ENCODE data around the gene ISG20. TPM values are rescaled to one million over a fixed set of nuclear protein-coding genes. Genes with fewer than 3 reads are reported as not detected.

Gene ISG20
- total RNA-seq, 1 experiment from 2014 or later: 12.5 TPM

DNA sequence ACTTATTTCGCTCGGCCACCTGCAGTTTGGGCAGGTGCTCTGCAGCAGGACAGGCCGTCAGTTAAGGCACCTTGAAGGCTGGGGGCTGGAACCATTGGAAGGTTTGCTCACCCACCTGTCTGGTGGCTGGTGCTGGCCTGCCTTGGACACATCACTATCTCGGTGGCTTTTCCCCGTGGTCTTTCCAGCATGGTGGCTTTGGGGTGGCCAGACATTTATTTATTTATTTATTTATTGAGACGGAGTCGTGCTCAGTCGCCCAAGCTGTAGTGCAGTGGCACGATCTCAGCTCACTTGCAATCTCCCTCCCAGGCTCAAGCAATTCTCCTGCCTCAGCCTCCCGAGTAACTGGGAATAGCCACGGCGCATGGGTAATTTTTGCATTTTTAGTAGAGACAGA, 11.7 kb downstream of the ISG20 start:
- DNase-seq (ENCODE audit: low spot score): no peak
- in situ Hi-C loops (cut with HindIII; ENCODE audit: low sequenced_read_pairs): no loop called here

DNA sequence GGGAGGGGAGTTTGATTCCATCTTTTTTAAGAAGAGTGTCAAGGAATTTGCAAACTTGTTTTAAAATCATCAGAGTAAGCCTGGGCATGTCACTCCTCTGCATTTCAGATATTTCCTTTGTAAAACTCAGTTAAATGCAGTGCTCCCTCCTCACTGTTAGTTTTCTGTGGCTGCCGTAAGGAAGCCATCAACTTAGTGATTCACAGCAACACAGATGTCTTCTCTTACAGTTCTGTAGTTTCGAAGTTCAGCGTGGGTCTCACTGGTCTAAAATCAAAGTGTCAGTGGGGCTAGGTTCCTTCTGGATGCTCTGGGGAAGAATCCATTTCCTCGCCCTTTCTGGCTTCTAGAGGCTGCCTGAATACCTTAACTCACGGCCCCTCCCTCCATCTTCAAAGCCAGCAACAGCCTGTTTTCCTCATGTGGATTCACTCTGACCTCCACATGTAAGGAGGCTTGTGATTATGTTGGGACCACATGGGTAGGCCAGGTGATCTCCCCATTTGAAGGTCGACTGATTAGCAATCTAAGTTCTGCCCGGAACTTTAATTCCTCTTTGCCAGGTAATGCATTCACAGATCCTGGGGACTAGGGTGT, 12.4 kb downstream of the ISG20 start:
- in situ Hi-C loops (cut with HindIII; ENCODE audit: low sequenced_read_pairs): no loop called here
- DNase-seq (ENCODE audit: low spot score): no peak

DNA sequence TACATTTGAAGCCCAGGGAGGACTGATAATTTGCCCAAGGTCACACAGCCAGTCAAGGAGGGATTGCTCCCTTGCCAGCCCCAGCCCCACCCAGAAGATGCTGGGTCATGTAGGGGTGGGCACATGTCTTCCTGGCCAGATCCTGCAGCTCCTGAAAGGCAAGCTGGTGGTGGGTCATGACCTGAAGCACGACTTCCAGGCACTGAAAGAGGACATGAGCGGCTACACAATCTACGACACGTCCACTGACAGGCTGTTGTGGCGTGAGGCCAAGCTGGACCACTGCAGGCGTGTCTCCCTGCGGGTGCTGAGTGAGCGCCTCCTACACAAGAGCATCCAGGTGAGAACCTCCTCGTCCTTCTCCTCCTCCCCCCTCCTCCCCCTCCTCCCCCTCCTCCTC, 13.2 kb downstream of the ISG20 start:
- DNase-seq (ENCODE audit: low spot score): no peak
- in situ Hi-C loops (cut with HindIII; ENCODE audit: low sequenced_read_pairs): no loop called here

DNA sequence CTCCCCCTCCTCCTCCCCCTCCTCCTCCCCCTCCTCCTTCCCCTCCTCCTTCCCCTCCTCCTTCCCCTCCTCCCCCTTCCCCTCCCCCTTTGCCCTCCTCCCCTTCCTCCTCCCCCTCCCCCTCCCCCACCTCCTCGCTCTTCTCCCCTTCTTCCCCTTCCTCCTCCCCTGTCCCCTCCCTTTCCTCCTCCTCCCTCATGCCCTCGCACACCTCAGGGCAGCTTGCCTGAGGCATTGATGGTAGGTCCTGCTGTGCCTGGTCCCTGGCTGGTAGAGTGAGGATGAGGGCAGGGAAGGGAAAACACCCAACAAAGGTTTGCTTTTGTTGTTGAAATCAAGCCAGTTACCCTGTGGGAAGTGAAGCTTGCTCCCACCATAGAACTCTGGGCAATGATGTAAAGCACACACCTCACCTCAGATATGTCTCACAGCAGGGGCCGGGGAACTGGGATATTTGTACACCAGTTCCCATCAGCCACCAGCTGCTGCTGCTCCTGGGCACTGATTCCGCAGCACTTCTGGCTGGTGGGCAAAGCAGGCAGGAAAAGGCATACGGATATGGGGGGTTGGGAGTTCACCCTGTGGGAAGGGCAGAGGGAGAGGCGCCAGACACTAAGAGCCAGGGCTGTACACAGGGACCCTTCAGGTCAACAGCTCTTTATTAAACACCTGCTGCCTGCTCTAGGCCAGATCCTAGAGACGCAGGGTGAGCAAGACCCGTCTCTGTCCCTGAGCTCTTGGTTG, 13.8 kb downstream of the ISG20 start:
- in situ Hi-C loops (cut with HindIII; ENCODE audit: low sequenced_read_pairs): no loop called here
- DNase-seq (ENCODE audit: low spot score): no peak

DNA sequence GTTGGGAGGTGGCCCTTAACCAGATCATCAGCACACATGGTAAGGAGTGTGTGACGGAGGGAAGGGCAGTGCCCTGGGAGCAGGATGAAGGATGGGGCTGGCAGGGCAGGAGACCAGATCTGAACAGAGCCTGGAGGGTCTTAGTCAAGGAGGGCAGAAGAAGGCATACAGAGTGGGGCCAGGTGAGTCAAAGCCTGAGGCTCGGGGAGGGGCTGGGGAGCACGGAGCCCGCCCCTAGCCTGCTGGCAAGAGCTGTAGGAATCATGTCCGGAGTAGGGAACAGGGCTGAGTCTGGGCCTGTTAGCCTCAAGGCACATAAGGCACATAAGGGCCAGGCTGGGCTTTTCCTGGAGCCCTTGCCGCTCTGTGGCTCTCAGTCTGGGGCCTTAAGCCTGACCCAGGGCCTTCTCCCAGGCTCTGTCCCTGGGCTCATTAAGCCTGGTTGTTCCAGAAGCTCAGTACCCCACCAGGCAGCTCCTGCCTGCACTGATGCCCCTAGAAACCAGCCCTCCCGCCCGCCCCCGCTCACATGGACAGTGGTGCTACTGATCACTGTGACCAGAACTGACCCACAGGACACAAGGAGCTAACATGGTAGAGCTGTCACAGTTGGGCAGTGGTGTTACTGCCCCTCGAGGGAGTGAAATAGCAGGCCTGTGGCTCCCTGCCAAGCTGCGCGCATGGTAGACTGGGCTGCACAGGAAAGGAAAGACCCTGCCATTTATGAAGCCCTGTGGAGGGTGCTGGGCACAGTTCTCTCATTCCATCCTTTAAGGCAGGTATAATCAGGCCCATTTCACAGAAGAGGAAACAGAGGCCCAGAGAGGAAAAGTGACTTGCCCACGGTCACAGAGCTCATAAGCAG, 14.6 kb downstream of the ISG20 start:
- no peak for DNase-seq (ENCODE audit: low spot score)

GRCh38 chr15:88654430-88655102, 15.8 kb downstream of the ISG20 start:
- in situ Hi-C loops (cut with HindIII; ENCODE audit: low sequenced_read_pairs): no loop called here
- no peak for DNase-seq (ENCODE audit: low spot score)

More for the DNA sequence above, 14.6 kb downstream of the ISG20 start:
- in situ Hi-C loops (cut with HindIII; ENCODE audit: low sequenced_read_pairs): no loop called here

DNA sequence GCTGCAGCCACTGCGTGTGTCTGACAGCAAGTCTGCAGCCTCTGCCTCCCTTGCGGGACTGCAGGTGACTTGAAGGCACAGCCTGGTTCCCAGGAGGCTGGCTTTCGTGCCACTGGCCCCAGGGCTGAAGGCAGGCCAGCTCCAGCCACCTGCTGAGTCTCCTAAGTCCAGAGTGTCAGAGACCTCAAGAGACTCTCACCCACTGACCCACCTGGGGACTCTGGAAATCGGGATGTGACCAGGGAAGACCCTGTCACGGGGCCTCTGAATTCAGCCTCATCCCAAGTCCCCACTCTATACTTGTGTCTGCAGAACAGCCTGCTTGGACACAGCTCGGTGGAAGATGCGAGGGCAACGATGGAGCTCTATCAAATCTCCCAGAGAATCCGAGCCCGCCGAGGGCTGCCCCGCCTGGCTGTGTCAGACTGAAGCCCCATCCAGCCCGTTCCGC, 16.3 kb downstream of the ISG20 start:
- in situ Hi-C loops (cut with HindIII; ENCODE audit: low sequenced_read_pairs): no loop called here
- DNase-seq (ENCODE audit: low spot score): no peak

GRCh38 chr15:88655800-88656488, 17.1 kb downstream of the ISG20 start:
- in situ Hi-C loops (cut with HindIII; ENCODE audit: low sequenced_read_pairs): no loop called here
- DNase-seq (ENCODE audit: low spot score): no peak

- no peak for DNase-seq (ENCODE audit: low spot score)
- in situ Hi-C loops (cut with HindIII; ENCODE audit: low sequenced_read_pairs): no loop called here
Measured at GRCh38 chr15:88656760-88657221, 18.0 kb downstream of the ISG20 start.

DNA sequence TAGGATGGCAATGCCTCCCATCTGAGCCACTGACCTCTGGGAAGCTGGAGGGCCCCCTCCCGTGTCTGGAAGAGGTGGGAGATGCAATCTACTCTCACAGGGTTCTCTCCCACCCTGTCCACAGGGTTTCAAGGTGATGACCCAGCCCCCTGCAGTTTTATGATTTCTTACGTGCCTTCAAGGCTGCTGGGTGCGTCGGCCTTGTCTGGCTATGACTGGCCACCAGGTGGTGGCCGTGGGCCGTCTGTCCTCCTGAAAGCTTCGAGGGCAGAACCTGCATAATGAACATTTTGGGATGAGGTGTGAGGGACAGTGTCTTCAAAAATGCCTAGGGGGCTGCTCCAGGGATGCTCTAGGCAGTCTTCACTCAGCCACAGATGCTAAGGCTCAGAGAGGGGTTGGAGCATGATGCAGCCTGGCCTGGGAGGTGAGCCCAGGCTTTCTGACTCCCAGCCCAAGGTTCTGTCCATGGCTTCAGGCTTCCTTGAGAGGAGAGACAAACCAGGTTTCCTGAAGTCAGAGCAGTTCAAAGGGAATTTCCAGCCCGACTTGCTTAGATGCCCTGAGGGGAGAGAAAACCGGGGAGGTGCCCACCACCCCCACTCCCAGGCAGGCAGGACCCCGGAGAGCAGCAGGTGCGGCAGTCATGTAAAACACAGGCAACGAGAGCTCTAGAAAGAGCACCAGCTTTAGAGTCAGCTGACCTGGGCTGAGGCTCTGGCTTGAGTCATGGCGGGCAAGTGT, 18.7 kb downstream of the ISG20 start:
- peak; percentile 17 for DNase-seq (ENCODE audit: low spot score)
- in situ Hi-C loops (cut with HindIII; ENCODE audit: low sequenced_read_pairs): no loop called here

DNA sequence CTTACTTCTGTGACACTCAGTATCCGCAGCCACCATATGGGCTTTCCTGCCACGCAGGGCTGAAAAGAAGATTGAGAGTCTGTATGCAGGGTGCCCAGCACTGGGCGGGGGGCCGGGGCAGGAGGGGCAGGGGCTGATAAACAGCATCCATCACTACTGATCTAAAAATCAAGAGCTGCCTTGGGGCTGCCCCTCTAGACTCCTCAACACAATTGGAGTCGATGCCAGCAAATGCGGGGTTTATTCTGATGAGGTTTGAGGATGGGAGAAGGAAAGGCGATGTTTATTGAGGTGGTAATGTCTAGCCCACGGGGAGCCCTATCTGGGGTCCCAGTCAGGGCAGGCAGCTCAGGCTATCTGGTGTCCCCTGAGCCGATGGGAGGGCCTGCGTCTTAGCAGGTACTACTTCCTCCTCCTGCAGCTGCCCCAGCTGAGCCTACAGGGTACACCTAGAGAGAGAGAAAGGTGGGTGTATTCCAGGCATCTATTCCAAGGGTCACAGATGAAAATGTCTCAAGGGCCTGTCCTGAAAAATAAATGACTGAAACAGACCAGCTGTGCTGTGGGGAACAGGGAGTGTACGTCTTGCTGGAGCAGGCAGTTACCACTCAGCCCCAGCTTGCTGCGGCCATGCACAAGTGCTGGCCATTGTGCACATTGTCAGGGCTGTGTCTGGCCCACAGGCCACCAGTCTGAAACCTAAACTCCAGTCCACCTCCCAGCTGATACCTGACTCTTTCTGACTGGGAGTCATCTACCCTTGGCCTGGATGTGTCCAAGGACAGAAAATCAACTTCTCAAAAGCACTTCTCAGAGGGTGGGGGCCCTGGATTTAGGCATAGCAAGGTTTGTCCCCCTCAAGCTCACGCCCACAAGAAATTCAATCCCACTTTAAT, 19.5 kb downstream of the ISG20 start:
- in situ Hi-C loops (cut with HindIII; ENCODE audit: low sequenced_read_pairs): no loop called here
- no peak for DNase-seq (ENCODE audit: low spot score)

- DNase-seq (ENCODE audit: low spot score): no peak
- in situ Hi-C loops (cut with HindIII; ENCODE audit: low sequenced_read_pairs): no loop called here
Measured at GRCh38 chr15:88658972-88659931, 20.4 kb downstream of the ISG20 start.

DNA sequence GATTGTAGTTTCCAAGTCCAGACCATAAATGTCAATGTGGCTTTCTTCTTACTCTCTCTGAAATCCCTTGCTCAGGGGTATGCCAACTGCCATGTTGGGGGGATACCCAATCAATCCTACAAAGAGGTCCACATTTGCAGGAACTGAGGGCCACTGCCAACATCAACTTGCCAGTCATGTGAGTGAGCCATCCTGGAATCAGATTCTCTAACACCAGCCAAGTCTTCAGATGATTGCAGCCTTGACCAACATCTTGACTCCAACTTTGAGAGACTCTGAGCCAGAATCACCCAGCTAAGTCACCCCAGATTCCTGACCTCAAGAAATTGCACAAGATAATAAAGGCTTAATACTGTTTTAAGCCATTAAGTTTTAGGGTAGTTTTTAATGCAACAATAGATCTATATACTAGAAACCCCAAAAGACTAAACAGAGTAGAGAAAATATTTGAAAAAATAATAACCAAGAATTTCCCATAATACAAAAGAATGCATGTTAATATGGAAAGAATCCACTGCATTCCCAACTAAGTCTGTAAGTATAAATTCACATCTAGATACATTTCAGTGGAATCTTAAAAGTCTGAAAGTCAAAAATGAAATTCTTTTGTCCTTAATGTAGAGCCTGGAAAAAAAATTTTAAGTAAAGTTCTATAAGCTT, 22.4 kb downstream of the ISG20 start:
- in situ Hi-C loops (cut with HindIII; ENCODE audit: low sequenced_read_pairs): no loop called here
- DNase-seq (ENCODE audit: low spot score): no peak

- in situ Hi-C loops (cut with HindIII; ENCODE audit: low sequenced_read_pairs): no loop called here
- DNase-seq (ENCODE audit: low spot score): no peak
Measured at GRCh38 chr15:88661761-88662556, 23.1 kb downstream of the ISG20 start.

DNA sequence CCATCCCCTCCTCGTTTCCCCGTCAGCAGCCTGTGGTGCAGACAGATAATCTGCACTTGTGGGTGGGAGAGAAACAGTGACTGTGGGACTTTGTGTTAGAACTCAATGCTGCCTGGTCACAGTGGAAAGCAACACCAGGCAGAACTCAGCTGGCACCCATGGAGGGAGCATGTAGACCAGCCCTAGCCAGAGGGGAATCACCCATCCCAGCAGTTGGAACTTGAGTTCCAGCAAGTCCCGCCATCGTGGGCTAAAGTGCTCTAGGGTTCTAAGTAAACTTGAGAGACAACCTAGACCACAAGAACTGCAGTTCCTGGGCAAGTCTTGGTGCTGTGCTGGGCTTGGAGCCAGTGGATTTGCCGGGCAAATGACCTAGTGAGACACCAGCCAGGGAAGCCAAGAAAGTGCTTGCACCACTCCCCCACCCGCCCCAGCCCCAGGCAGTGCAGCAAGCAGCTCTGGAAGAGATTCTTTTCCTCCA, 24.4 kb downstream of the ISG20 start:
- in situ Hi-C loops (cut with HindIII; ENCODE audit: low sequenced_read_pairs): no loop called here
- no peak for DNase-seq (ENCODE audit: low spot score)
